Suprapubic skin (tissue), 4 donors: ENCODE data around the gene OR52N4.

Experiments
- POLR2A ChIP-seq, 2 donors: fragments of 450-650 bp; IDR thresholded peaks; one replicate each; pipeline ENCODE4 v1.6.1; 2017; ENCODE audit warnings: antibody characterized with exemption in 2 of 2, mild to moderate bottlenecking in 2 of 2, moderate library complexity in 2 of 2
- POLR2AphosphoS5 ChIP-seq, 3 donors: sonication (generic); formaldehyde crosslinking; IDR thresholded peaks; one replicate each; pipeline ENCODE4 v1.6.1; 2017; ENCODE audit warnings: antibody characterized with exemption in 3 of 3
- TF ChIP-seq, protein P1 (sequence below), 2 donors: fragments of 200-600 bp in 1 of 2; fragments of 450-650 bp in 1 of 2; sonication (generic) in 1 of 2; IDR thresholded peaks; one replicate each; pipeline ENCODE4 v1.5.1; 2016 to 2019; ENCODE audit warnings: antibody characterized with exemption in 2 of 2, mild to moderate bottlenecking in 1 of 2, moderate library complexity in 1 of 2

DNA sequence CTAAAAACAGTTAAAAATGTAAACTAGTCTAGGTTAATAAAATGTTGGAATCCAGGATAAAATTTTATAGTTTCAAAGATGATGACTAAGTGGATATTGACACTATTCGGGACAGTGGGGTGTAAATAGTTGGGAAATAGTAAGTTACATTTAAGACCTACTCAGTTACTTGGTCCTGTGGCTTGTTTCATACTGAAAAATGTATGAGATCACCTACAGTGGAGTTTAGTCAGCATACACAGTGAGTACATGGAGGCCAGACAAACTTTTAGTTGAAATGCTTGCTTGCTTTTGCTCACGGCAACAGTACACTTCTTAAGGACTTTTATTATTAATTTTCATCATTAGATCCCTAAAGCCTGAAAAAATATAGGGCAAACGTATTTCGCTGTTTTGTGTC is 48.4 kb upstream of the OR52N4 start:
- no peak for TF ChIP-seq POLR2A (IDR thresholded peaks at IDR 0.05)
- TF ChIP-seq, protein P1, sequence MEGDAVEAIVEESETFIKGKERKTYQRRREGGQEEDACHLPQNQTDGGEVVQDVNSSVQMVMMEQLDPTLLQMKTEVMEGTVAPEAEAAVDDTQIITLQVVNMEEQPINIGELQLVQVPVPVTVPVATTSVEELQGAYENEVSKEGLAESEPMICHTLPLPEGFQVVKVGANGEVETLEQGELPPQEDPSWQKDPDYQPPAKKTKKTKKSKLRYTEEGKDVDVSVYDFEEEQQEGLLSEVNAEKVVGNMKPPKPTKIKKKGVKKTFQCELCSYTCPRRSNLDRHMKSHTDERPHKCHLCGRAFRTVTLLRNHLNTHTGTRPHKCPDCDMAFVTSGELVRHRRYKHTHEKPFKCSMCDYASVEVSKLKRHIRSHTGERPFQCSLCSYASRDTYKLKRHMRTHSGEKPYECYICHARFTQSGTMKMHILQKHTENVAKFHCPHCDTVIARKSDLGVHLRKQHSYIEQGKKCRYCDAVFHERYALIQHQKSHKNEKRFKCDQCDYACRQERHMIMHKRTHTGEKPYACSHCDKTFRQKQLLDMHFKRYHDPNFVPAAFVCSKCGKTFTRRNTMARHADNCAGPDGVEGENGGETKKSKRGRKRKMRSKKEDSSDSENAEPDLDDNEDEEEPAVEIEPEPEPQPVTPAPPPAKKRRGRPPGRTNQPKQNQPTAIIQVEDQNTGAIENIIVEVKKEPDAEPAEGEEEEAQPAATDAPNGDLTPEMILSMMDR (IDR thresholded peaks at IDR 0.05) = no peak
- TF ChIP-seq POLR2AphosphoS5 (IDR thresholded peaks at IDR 0.05) = no peak
